HUES48 (cell line): ENCODE data around the gene TAAR9.
"Not testable (repeated sequence)": the region's sequence is repeated elsewhere in the genome, so short reads cannot be mapped to it uniquely, and the experiment has no call there.

Experiments
- H3K27ac ChIP-seq: one replicate; pipeline ENCODE4 v1.7.0; 2013; ENCODE audit warnings: low read depth, low read length, inconsistent platforms
- H3K27me3 ChIP-seq: 2 replicates; pipeline ENCODE4 v1.6.1; 2013; ENCODE audit warnings: mild to moderate bottlenecking, low read length; ENCODE audit not compliant: control insufficient read depth, insufficient read depth
- H3K36me3 ChIP-seq: 2 replicates; pipeline ENCODE4 v1.6.1; 2013; ENCODE audit warnings: low read length; ENCODE audit not compliant: control insufficient read depth, insufficient read depth
- H3K4me1 ChIP-seq: 2 replicates; pipeline ENCODE4 v1.6.1; 2013; ENCODE audit warnings: mild to moderate bottlenecking, low read length; ENCODE audit not compliant: control insufficient read depth, insufficient read depth
- H3K4me3 ChIP-seq: 2 replicates; pipeline ENCODE4 v1.5.1; 2013; ENCODE audit warnings: mild to moderate bottlenecking, low read depth, low read length
- H3K9ac ChIP-seq: 2 replicates; pipeline ENCODE4 v1.6.1; 2013; ENCODE audit warnings: mild to moderate bottlenecking, low read depth, low read length, moderate library complexity
- H3K9me3 ChIP-seq: 2 replicates; pipeline ENCODE4 v1.6.1; 2013; ENCODE audit warnings: low read length; ENCODE audit not compliant: control insufficient read depth, insufficient read depth

The TAAR9 gene

GRCh38 chr6:132551214-132551613 is 13.1 kb downstream of the TAAR9 start:
- Histone ChIP-seq H3K9ac (no peak overlapping the region), H3K9me3 (no peaks in the 10 kb centered on the region), H3K4me1 (peaks cover 11% of the 10 kb centered on the region; the same call in 1 of the 2 replicates), H3K4me3 (no peak overlapping the region), H3K36me3 (no peaks in the 10 kb centered on the region), H3K27me3 (no peaks in the 10 kb centered on the region), H3K27ac (no peak overlapping the region)

DNA sequence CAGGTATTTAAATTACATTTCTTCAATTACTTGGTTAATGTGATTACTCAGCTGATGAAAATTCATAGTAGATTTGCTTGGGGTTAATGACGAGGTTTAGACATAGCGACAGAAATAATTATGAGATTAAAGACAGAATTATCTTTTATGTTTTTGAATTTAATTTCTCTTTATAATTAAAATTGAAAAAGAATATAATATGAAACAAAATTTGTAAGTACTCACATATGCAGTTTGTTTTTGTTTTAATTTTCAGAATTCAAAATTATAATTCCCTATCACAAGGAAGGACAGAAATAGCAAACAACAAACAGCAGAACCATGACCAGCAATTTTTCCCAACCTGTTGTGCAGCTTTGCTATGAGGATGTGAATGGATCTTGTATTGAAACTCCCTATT is 14.3 kb downstream of the TAAR9 start, which contains the start of gene TAAR8:
Gene TAAR8, plus strand, starts transcription at position 301 of the 400 bp plus-strand sequence. Its CDS starts 21 bp downstream, at position 322.
- H3K27ac ChIP-seq, result no peak within 1 kb of the TSS
- no peaks in the 10 kb centered on the region for H3K36me3 ChIP-seq
- H3K4me3 ChIP-seq, result no peak within 1 kb of the TSS

GRCh38 chr6:132560087-132560486 is 22.0 kb downstream of the TAAR9 start:
- not testable (repeated sequence) for H3K9me3 ChIP-seq, H3K4me1 ChIP-seq, H3K9ac ChIP-seq, H3K27ac ChIP-seq, H3K27me3 ChIP-seq, H3K36me3 ChIP-seq, H3K4me3 ChIP-seq

More for the DNA sequence above, 14.3 kb downstream of the TAAR9 start, which contains the start of gene TAAR8:
- Histone ChIP-seq H3K9ac (no peak within 1 kb of the TSS), H3K4me1 (peaks cover 11% of the 10 kb centered on the region; the same call in 1 of the 2 replicates), H3K27me3 (no peaks in the 10 kb centered on the region), H3K9me3 (no peaks in the 10 kb centered on the region)

DNA sequence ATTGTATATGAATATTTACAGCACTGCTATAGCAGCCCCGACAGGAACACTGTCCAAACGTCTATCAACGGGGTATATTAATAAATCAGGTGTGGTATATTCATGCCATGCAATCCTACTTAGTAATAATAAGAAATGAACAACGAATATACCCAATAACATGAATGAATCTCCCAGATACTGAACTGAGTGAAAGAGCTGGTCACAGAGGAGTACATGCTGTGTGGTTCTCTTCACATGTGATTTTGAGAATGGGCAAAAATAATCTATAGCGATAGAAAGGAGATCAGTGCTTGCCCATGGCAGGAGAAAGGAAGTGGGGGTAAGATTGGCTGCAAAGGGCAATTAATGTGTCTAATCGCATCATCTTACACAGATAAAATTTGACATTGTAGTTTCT is 28.3 kb downstream of the TAAR9 start:
- H3K4me3 ChIP-seq, result no peak overlapping the region
- H3K4me1 ChIP-seq, result peaks cover 30% of the 10 kb centered on the region
- no peaks in the 10 kb centered on the region for H3K9me3 ChIP-seq
- H3K27me3 ChIP-seq, result no peaks in the 10 kb centered on the region
- H3K27ac ChIP-seq, result no peak overlapping the region
- no peak overlapping the region for H3K9ac ChIP-seq
- H3K36me3 ChIP-seq, result no peaks in the 10 kb centered on the region

DNA sequence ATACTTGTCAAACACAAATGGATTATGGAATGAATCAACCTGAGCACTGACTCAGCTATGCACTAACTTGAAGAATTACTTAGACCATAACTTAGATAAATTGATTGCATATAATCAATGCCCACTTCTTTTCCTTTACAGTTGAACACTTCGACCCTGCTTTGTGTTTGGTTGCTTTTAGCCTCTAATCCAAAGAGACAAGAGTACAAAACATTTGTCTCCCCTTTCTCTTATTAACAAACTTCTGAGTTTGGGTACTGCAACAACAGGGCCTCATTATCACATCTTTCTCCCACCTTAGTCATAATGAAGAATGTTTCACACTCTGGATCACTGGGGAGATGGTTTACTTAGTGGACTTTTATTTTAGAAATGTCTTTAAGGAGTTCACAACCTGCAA is 29.5 kb downstream of the TAAR9 start:
- H3K36me3 ChIP-seq, result no peaks in the 10 kb centered on the region
- no peaks in the 10 kb centered on the region for H3K9me3 ChIP-seq
- H3K4me1 ChIP-seq, result peaks cover 30% of the 10 kb centered on the region
- H3K9ac ChIP-seq, result no peak overlapping the region
- no peak overlapping the region for H3K4me3 ChIP-seq
- no peaks in the 10 kb centered on the region for H3K27me3 ChIP-seq
- peak overlapping the region; percentile 17 for H3K27ac ChIP-seq

DNA sequence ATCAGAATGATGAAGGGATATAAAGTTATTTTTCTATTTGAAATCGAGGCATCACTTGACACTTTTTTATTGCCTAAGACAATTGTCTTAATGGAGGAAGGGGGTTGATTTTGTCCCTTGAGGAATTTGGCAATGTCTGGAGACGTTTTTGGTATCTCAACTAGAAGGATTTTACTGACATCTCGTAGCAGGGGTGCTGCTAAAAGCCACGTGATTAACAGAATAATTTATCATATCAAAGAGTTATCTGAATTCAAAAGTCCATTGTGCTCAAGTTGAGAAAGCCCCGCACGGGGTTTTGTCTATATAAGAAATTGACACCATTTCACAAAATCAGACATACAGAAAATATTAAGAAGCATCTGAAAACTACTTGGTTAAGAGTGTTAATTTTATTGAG is 30.5 kb downstream of the TAAR9 start:
- Histone ChIP-seq H3K9ac (no peak overlapping the region), H3K9me3 (no peaks in the 10 kb centered on the region), H3K4me1 (peaks cover 30% of the 10 kb centered on the region), H3K36me3 (no peaks in the 10 kb centered on the region), H3K27ac (no peak overlapping the region), H3K4me3 (no peak overlapping the region), H3K27me3 (no peaks in the 10 kb centered on the region)

- H3K4me1 ChIP-seq, result peaks cover 30% of the 10 kb centered on the region
- no peaks in the 10 kb centered on the region for H3K27me3 ChIP-seq
- H3K9ac ChIP-seq, result no peak overlapping the region
- H3K36me3 ChIP-seq, result no peaks in the 10 kb centered on the region
- no peak overlapping the region for H3K27ac ChIP-seq
- no peak overlapping the region for H3K4me3 ChIP-seq
- H3K9me3 ChIP-seq, result no peaks in the 10 kb centered on the region
Observed at GRCh38 chr6:132569170-132569569, 31.1 kb downstream of the TAAR9 start.

GRCh38 chr6:132570221-132570777 is 32.2 kb downstream of the TAAR9 start, which contains the start of gene TAAR6:
TAAR6 (plus strand) TSS chr6:132570322; CDS start chr6:132570322, 0 bp downstream.
- H3K27me3 ChIP-seq, result no peaks in the 10 kb centered on the region
- H3K4me3 ChIP-seq, result no peak within 1 kb of the TSS
- H3K9ac ChIP-seq, result no peak within 1 kb of the TSS
- H3K9me3 ChIP-seq, result no peaks in the 10 kb centered on the region
- no peaks in the 10 kb centered on the region for H3K36me3 ChIP-seq
- peaks cover 30% of the 10 kb centered on the region for H3K4me1 ChIP-seq
- H3K27ac ChIP-seq, result no peak within 1 kb of the TSS

GRCh38 chr6:132571774-132572173 is 33.7 kb downstream of the TAAR9 start:
- peaks cover 30% of the 10 kb centered on the region for H3K4me1 ChIP-seq
- no peak overlapping the region for H3K27ac ChIP-seq
- H3K4me3 ChIP-seq, result no peak overlapping the region
- no peak overlapping the region for H3K9ac ChIP-seq
- H3K9me3 ChIP-seq, result no peaks in the 10 kb centered on the region
- H3K27me3 ChIP-seq, result no peaks in the 10 kb centered on the region
- no peaks in the 10 kb centered on the region for H3K36me3 ChIP-seq

GRCh38 chr6:132584698-132585097 is 46.6 kb downstream of the TAAR9 start:
- no peaks in the 10 kb centered on the region for H3K9me3 ChIP-seq
- peaks cover 4% of the 10 kb centered on the region; the same call in 1 of the 2 replicates for H3K4me1 ChIP-seq
- no peak overlapping the region for H3K27ac ChIP-seq
- H3K4me3 ChIP-seq, result no peak overlapping the region
- no peaks in the 10 kb centered on the region for H3K36me3 ChIP-seq
- no peaks in the 10 kb centered on the region for H3K27me3 ChIP-seq
- H3K9ac ChIP-seq, result no peak overlapping the region

GRCh38 chr6:132587424-132587823 is 49.3 kb downstream of the TAAR9 start:
- no peak overlapping the region for H3K27ac ChIP-seq

More at GRCh38 chr6:132587424-132587823, 49.3 kb downstream of the TAAR9 start:
- H3K4me3 ChIP-seq, result no peak overlapping the region
- H3K9ac ChIP-seq, result no peak overlapping the region
- no peaks in the 10 kb centered on the region for H3K36me3 ChIP-seq
- no peaks in the 10 kb centered on the region for H3K27me3 ChIP-seq
- H3K9me3 ChIP-seq, result no peaks in the 10 kb centered on the region
- H3K4me1 ChIP-seq, result peaks cover 2% of the 10 kb centered on the region; the same call in 1 of the 2 replicates
